Mesodermal cell (in vitro differentiated cells): ENCODE measurements around the gene SPTBN4.
A peak's percentile ranks its signal among the peaks of the same experiment; 100 is the strongest.
"Not testable (repeated sequence)": the region's sequence is repeated elsewhere in the genome, so short reads cannot be mapped to it uniquely, and the experiment has no call there.

Experiments used
- H3K27ac ChIP-seq: 2 replicates; pipeline ENCODE4 v1.7.0; 2013; ENCODE audit warnings: mild to moderate bottlenecking, low read depth, low read length, moderate library complexity; ENCODE audit not compliant: severe bottlenecking
- H3K36me3 ChIP-seq: 2 replicates; pipeline ENCODE4 v1.7.1; 2013; ENCODE audit warnings: mild to moderate bottlenecking, low read length, moderate library complexity; ENCODE audit not compliant: control insufficient read depth, insufficient read depth
- H3K4me1 ChIP-seq: one replicate; pipeline ENCODE4 v1.7.1; 2013; ENCODE audit warnings: mild to moderate bottlenecking, low read length; ENCODE audit not compliant: insufficient read depth, control insufficient read depth, poor library complexity, severe bottlenecking
- H3K4me3 ChIP-seq: 2 replicates; pipeline ENCODE4 v1.7.0; 2013; ENCODE audit warnings: low read length, control low read depth, mild to moderate bottlenecking; ENCODE audit not compliant: insufficient read depth, poor library complexity, severe bottlenecking; ENCODE audit errors: extremely low read depth
- H3K9me3 ChIP-seq: 2 replicates; pipeline ENCODE4 v1.7.1; 2013; ENCODE audit warnings: mild to moderate bottlenecking, low read length, moderate library complexity; ENCODE audit not compliant: control insufficient read depth
- WGBS, 2 experiments: methylation state at CpG; one replicate each; pipeline ENCODE4 v1.1.5; 2013; ENCODE audit warnings: missing lambda C conversion rate in 2 of 2; ENCODE audit not compliant: insufficient coverage in 2 of 2; 5-methylcytosine and 5-hydroxymethylcytosine counted together

SPTBN4 gene

GRCh38 chr19:40423938-40424337 is 42.9 kb upstream of the SPTBN4 start:
- Histone ChIP-seq H3K4me1 (peaks cover 24% of the 10 kb centered on the region), H3K36me3 (peaks cover 21% of the 10 kb centered on the region), H3K9me3 (no peaks in the 10 kb centered on the region), H3K27ac (no peak overlapping the region), H3K4me3 (peak overlapping the region; percentile 86)
- WGBS, 2 experiments = 82 to 100% methylated on average over 2 of the region's 6 CpGs

GRCh38 chr19:40424637-40425449 is 42.0 kb upstream of the SPTBN4 start:
- Histone ChIP-seq H3K27ac (peak overlapping the region; percentile 98), H3K9me3 (no peaks in the 10 kb centered on the region), H3K4me3 (peak overlapping the region; percentile 86), H3K4me1 (peaks cover 24% of the 10 kb centered on the region), H3K36me3 (peaks cover 21% of the 10 kb centered on the region)
- WGBS, 2 experiments = 0 to 2% methylated on average over 16 to 17 of the region's 28 CpGs

GRCh38 chr19:40425450-40426287 is 41.1 kb upstream of the SPTBN4 start, which contains the start of gene SERTAD1:
SERTAD1 (minus strand) TSS chr19:40425992; CDS start chr19:40423546, 2,446 bp downstream.
- WGBS, 2 experiments = 0 to 1% methylated on average over 37 to 49 of the region's 75 CpGs
- Histone ChIP-seq H3K27ac (peak within 1 kb of the TSS; percentile 98), H3K4me3 (peak within 1 kb of the TSS; percentile 86), H3K4me1 (peaks cover 24% of the 10 kb centered on the region), H3K36me3 (peaks cover 21% of the 10 kb centered on the region), H3K9me3 (no peaks in the 10 kb centered on the region)

- not testable (repeated sequence) for H3K36me3 ChIP-seq, H3K27ac ChIP-seq, H3K4me3 ChIP-seq, H3K9me3 ChIP-seq
- 92 to 100% methylated on average over 4 to 5 of the region's 7 CpGs for WGBS, 2 experiments
- peaks cover 12% of the 10 kb centered on the region for H3K4me1 ChIP-seq
Observed at GRCh38 chr19:40428197-40428596, 38.6 kb upstream of the SPTBN4 start.

GRCh38 chr19:40430242-40430641 is 36.6 kb upstream of the SPTBN4 start:
- H3K36me3 ChIP-seq, H3K9me3 ChIP-seq, H3K4me3 ChIP-seq, H3K27ac ChIP-seq: not testable (repeated sequence)
- peaks cover 12% of the 10 kb centered on the region for H3K4me1 ChIP-seq
- WGBS, 2 experiments = 94 to 98% methylated on average over 5 to 7 of the region's 10 CpGs

DNA sequence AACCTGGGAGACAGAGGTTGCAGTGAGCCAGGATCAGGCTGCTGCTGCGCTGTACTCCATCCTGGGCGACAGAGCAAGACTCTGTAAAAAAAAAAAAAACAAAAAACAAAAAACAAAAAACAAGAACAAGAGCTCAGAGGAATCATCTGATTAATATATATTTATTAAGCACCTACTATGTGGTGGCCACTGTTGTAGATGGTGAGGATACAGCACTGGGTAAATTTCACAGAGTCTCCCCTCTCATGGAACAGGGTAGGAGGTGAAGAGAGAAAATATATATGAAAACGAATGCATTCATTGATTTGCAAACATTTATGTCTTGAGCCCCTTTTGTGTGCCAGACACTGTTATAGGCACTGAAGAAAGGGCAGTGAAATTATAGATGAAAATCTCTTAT is 35.1 kb upstream of the SPTBN4 start:
- Histone ChIP-seq H3K4me3 (no peak overlapping the region), H3K36me3 (no peaks in the 10 kb centered on the region), H3K4me1 (peaks cover 13% of the 10 kb centered on the region), H3K27ac (no peak overlapping the region), H3K9me3 (no peaks in the 10 kb centered on the region)
- WGBS, 2 experiments = 88 to 100% methylated on average over 1 of the region's 3 CpGs

GRCh38 chr19:40432760-40433159 is 34.0 kb upstream of the SPTBN4 start:
- H3K4me1 ChIP-seq = peaks cover 13% of the 10 kb centered on the region
- not testable (repeated sequence) for H3K36me3 ChIP-seq, H3K9me3 ChIP-seq
- H3K4me3 ChIP-seq = peak overlapping the region; percentile 35
- 82 to 84% methylated on average over 5 to 6 of the region's 7 CpGs for WGBS, 2 experiments
- peak overlapping the region; percentile 98 for H3K27ac ChIP-seq

GRCh38 chr19:40433391-40434216 is 33.2 kb upstream of the SPTBN4 start:
- Histone ChIP-seq H3K9me3 (no peaks in the 10 kb centered on the region), H3K4me3 (peak overlapping the region; percentile 35), H3K36me3 (no peaks in the 10 kb centered on the region), H3K27ac (peak overlapping the region; percentile 98), H3K4me1 (peaks cover 13% of the 10 kb centered on the region)
- 3 to 4% methylated on average over 39 to 49 of the region's 50 CpGs for WGBS, 2 experiments

GRCh38 chr19:40438284-40438683 is 28.5 kb upstream of the SPTBN4 start:
- 90 to 93% methylated on average over 2 of the region's 3 CpGs for WGBS, 2 experiments
- Histone ChIP-seq H3K27ac (no peak overlapping the region), H3K9me3 (no peaks in the 10 kb centered on the region), H3K4me3 (no peak overlapping the region), H3K4me1 (peaks cover 13% of the 10 kb centered on the region), H3K36me3 (peaks cover 29% of the 10 kb centered on the region)

GRCh38 chr19:40441719-40442253 is 25.0 kb upstream of the SPTBN4 start:
- H3K9me3 ChIP-seq = no peaks in the 10 kb centered on the region
- H3K4me1 ChIP-seq = peaks cover 16% of the 10 kb centered on the region
- 95 to 100% methylated on average over 6 to 7 of the region's 11 CpGs for WGBS, 2 experiments
- peaks cover 29% of the 10 kb centered on the region for H3K36me3 ChIP-seq
- H3K4me3 ChIP-seq = no peak overlapping the region
- no peak overlapping the region for H3K27ac ChIP-seq
